HepG2 (cell line): ENCODE results near the gene NAALADL1. TPM values are rescaled to one million over a fixed set of nuclear protein-coding genes. Genes with fewer than 3 reads are reported as not detected.

ENCODE experiments used
- CENPT ChIP-seq: sonication (generic); formaldehyde crosslinking; IDR thresholded peaks from 2 replicates; pipeline ENCODE4 v1.8.0; 2022; ENCODE audit warnings: low read depth, mild to moderate bottlenecking, moderate library complexity, missing genetic modification reagents
- CHD4 ChIP-seq: fragments of 200-600 bp; sonication (generic); IDR thresholded peaks from 2 replicates; pipeline ENCODE4 v1.7.0; 2017; ENCODE audit warnings: mild to moderate bottlenecking, low read length, borderline replicate concordance
- HDAC2 ChIP-seq: sonication (generic); formaldehyde crosslinking; IDR thresholded peaks from 2 replicates; pipeline ENCODE4 v1.4.0; 2020; ENCODE audit warnings: missing genetic modification reagents
- NAIF1 ChIP-seq: sonication (generic); formaldehyde crosslinking; IDR thresholded peaks from 2 replicates; pipeline ENCODE4 v1.5.0; 2020; ENCODE audit warnings: mild to moderate bottlenecking, missing genetic modification reagents, borderline replicate concordance
- PHF5A ChIP-seq: IDR thresholded peaks from one replicate; pipeline ENCODE4 v1.6.1; 2018; ENCODE audit warnings: low read depth, missing genetic modification reagents; ENCODE audit not compliant: unreplicated experiment
- RORA ChIP-seq: sonication (generic); formaldehyde crosslinking; IDR thresholded peaks from 2 replicates; pipeline ENCODE4 v1.5.0; 2020; ENCODE audit warnings: mild to moderate bottlenecking, missing genetic modification reagents, moderate library complexity
- SALL2 ChIP-seq: sonication (generic); formaldehyde crosslinking; IDR thresholded peaks from 2 replicates; pipeline ENCODE4 v1.8.1; 2023; ENCODE audit warnings: mild to moderate bottlenecking, missing genetic modification reagents, inconsistent platforms
- TSC22D2 ChIP-seq: sonication (generic); formaldehyde crosslinking; IDR thresholded peaks from 2 replicates; pipeline ENCODE4 v1.5.1; 2020; ENCODE audit warnings: missing genetic modification reagents, mild to moderate bottlenecking, borderline replicate concordance
- ZNF768 ChIP-seq: sonication (generic); formaldehyde crosslinking; IDR thresholded peaks from 2 replicates; pipeline ENCODE4 v1.4.0; 2020; ENCODE audit warnings: missing genetic modification reagents
- polyA plus RNA-seq, 8 experiments: library from polyadenylated mRNA; depleted of rRNA in 3 of 8; stranded (reverse) in 7 of 8; unstranded in 1 of 8; fragments of >200 nt; fragmentation: Illumina TruSeq in 4 of 8; extraction: Trizol in 4 of 8; gene quantifications; 2 replicates each; pipeline versions ENCODE4 v1.2.1 to v1.2.3, GENCODE V29; 2011 to 2016; ENCODE audit warnings: low read depth in 4 of 8, missing spikeins in 1 of 8, mixed read lengths in 1 of 8; ENCODE audit not compliant: insufficient read depth in 1 of 8
- total RNA-seq, 5 experiments: library from RNA; depleted of rRNA; stranded (reverse); fragments of >200 nt; fragmentation: Illumina TruSeq; extraction: Trizol; gene quantifications; 2 replicates each; pipeline ENCODE4 v1.2.3, GENCODE V29; 2016; ENCODE audit warnings: low read depth in 1 of 5
- TF ChIP-seq, protein P1 (sequence below): sonication (generic); formaldehyde crosslinking; IDR thresholded peaks from 2 replicates; pipeline ENCODE4 v1.4.0; 2020; ENCODE audit warnings: missing genetic modification reagents
- TF ChIP-seq, protein P2 (sequence below): sonication (generic); formaldehyde crosslinking; IDR thresholded peaks from 2 replicates; pipeline ENCODE4 v1.4.0; 2020; ENCODE audit warnings: missing genetic modification reagents, low read depth, mild to moderate bottlenecking, borderline replicate concordance
- TF ChIP-seq, protein P3 (sequence below): sonication (generic); formaldehyde crosslinking; IDR thresholded peaks from 2 replicates; pipeline ENCODE4 v1.8.1; 2022; ENCODE audit warnings: low read depth, mild to moderate bottlenecking, missing genetic modification reagents
- TF ChIP-seq, protein P4 (sequence below): sonication (generic); formaldehyde crosslinking; IDR thresholded peaks from 2 replicates; pipeline ENCODE4 v1.4.0; 2020; ENCODE audit warnings: mild to moderate bottlenecking, low read depth, missing genetic modification reagents
- TF ChIP-seq, protein P5 (sequence below): sonication (generic); formaldehyde crosslinking; IDR thresholded peaks from 2 replicates; pipeline ENCODE4 v1.4.0; 2020; ENCODE audit warnings: missing genetic modification reagents

NAALADL1 gene
- total and polyA plus RNA-seq, 2 of the 13 experiments (the other 11 are each of a cell fraction or from before 2014, with no cell fraction given), result 9.3 to 33.9 TPM

DNA sequence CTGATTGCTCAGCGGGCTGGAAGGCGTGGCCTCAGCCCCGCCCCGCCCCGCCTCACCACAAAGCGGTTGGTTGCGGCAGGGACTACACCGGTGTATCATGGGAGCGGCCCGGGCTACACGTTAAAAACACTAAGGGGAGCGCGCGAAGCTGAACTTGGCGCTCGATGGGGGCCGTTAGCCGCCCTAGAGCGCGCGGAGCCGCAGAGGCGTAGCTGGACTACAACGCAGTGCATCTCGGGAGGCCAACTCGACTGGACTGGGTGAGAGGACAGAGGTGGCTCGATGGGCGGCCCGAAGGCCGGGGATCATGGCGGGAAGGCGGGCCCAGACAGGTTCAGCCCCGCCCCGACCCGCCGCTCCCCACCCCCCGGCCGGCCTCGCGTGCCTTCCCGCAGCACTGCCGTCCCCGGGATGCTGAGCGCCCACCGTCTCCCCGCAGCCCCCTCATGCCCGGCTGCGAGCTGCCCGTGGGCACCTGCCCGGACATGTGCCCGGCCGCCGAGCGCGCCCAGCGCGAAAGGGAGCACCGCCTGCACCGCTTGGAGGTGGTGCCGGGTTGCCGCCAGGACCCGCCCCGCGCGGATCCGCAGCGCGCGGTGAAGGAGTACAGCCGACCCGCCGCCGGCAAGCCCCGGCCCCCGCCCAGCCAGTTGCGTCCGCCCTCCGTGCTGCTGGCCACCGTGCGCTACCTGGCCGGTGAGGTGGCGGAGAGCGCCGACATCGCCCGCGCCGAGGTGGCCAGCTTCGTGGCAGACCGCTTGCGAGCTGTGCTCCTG, 17.3 kb downstream of the NAALADL1 start, which contains the start of gene SAC3D1 (continued):
- TF ChIP-seq, protein P1, sequence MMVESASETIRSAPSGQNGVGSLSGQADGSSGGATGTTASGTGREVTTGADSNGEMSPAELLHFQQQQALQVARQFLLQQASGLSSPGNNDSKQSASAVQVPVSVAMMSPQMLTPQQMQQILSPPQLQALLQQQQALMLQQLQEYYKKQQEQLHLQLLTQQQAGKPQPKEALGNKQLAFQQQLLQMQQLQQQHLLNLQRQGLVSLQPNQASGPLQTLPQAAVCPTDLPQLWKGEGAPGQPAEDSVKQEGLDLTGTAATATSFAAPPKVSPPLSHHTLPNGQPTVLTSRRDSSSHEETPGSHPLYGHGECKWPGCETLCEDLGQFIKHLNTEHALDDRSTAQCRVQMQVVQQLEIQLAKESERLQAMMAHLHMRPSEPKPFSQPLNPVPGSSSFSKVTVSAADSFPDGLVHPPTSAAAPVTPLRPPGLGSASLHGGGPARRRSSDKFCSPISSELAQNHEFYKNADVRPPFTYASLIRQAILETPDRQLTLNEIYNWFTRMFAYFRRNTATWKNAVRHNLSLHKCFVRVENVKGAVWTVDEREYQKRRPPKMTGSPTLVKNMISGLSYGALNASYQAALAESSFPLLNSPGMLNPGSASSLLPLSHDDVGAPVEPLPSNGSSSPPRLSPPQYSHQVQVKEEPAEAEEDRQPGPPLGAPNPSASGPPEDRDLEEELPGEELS, result peak; percentile 46
- TF ChIP-seq CHD4 (no peak), SALL2 (CRISPR knock-in tag) (no peak), NAIF1 (CRISPR knock-in tag) (no peak), RORA (CRISPR knock-in tag) (no peak), TSC22D2 (CRISPR knock-in tag) (no peak), HDAC2 (CRISPR knock-in tag) (peak; percentile 46; the same call in 1 of the 2 replicates), PHF5A (CRISPR knock-in tag) (peak; percentile 38), ZNF768 (CRISPR knock-in tag) (peak; percentile 68; the same call in 1 of the 2 replicates), CENPT (no peak)
- TF ChIP-seq, protein P2, sequence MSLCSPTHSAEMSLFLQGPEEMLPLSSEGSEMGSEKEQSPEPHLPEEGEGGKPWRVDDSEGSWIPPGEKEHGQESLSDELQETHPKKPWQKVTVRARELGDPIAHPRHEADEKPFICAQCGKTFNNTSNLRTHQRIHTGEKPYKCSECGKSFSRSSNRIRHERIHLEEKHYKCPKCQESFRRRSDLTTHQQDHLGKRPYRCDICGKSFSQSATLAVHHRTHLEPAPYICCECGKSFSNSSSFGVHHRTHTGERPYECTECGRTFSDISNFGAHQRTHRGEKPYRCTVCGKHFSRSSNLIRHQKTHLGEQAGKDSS, result no peak
- TF ChIP-seq, protein P3, sequence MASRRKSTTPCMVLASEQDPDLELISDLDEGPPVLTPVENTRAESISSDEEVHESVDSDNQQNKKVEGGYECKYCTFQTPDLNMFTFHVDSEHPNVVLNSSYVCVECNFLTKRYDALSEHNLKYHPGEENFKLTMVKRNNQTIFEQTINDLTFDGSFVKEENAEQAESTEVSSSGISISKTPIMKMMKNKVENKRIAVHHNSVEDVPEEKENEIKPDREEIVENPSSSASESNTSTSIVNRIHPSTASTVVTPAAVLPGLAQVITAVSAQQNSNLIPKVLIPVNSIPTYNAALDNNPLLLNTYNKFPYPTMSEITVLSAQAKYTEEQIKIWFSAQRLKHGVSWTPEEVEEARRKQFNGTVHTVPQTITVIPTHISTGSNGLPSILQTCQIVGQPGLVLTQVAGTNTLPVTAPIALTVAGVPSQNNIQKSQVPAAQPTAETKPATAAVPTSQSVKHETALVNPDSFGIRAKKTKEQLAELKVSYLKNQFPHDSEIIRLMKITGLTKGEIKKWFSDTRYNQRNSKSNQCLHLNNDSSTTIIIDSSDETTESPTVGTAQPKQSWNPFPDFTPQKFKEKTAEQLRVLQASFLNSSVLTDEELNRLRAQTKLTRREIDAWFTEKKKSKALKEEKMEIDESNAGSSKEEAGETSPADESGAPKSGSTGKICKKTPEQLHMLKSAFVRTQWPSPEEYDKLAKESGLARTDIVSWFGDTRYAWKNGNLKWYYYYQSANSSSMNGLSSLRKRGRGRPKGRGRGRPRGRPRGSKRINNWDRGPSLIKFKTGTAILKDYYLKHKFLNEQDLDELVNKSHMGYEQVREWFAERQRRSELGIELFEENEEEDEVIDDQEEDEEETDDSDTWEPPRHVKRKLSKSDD (CRISPR knock-in tag), result 0 out of 2 replicates have a peak, but pooled peaks have one; percentile 15
- TF ChIP-seq, protein P4, sequence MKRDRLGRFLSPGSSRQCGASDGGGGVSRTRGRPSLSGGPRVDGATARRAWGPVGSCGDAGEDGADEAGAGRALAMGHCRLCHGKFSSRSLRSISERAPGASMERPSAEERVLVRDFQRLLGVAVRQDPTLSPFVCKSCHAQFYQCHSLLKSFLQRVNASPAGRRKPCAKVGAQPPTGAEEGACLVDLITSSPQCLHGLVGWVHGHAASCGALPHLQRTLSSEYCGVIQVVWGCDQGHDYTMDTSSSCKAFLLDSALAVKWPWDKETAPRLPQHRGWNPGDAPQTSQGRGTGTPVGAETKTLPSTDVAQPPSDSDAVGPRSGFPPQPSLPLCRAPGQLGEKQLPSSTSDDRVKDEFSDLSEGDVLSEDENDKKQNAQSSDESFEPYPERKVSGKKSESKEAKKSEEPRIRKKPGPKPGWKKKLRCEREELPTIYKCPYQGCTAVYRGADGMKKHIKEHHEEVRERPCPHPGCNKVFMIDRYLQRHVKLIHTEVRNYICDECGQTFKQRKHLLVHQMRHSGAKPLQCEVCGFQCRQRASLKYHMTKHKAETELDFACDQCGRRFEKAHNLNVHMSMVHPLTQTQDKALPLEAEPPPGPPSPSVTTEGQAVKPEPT (CRISPR knock-in tag), result no peak; the same call in 1 of the 2 replicates
- TF ChIP-seq, protein P5, sequence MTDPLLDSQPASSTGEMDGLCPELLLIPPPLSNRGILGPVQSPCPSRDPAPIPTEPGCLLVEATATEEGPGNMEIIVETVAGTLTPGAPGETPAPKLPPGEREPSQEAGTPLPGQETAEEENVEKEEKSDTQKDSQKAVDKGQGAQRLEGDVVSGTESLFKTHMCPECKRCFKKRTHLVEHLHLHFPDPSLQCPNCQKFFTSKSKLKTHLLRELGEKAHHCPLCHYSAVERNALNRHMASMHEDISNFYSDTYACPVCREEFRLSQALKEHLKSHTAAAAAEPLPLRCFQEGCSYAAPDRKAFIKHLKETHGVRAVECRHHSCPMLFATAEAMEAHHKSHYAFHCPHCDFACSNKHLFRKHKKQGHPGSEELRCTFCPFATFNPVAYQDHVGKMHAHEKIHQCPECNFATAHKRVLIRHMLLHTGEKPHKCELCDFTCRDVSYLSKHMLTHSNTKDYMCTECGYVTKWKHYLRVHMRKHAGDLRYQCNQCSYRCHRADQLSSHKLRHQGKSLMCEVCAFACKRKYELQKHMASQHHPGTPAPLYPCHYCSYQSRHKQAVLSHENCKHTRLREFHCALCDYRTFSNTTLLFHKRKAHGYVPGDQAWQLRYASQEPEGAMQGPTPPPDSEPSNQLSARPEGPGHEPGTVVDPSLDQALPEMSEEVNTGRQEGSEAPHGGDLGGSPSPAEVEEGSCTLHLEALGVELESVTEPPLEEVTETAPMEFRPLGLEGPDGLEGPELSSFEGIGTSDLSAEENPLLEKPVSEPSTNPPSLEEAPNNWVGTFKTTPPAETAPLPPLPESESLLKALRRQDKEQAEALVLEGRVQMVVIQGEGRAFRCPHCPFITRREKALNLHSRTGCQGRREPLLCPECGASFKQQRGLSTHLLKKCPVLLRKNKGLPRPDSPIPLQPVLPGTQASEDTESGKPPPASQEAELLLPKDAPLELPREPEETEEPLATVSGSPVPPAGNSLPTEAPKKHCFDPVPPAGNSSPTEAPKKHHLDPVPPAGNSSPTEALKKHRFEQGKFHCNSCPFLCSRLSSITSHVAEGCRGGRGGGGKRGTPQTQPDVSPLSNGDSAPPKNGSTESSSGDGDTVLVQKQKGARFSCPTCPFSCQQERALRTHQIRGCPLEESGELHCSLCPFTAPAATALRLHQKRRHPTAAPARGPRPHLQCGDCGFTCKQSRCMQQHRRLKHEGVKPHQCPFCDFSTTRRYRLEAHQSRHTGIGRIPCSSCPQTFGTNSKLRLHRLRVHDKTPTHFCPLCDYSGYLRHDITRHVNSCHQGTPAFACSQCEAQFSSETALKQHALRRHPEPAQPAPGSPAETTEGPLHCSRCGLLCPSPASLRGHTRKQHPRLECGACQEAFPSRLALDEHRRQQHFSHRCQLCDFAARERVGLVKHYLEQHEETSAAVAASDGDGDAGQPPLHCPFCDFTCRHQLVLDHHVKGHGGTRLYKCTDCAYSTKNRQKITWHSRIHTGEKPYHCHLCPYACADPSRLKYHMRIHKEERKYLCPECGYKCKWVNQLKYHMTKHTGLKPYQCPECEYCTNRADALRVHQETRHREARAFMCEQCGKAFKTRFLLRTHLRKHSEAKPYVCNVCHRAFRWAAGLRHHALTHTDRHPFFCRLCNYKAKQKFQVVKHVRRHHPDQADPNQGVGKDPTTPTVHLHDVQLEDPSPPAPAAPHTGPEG (CRISPR knock-in tag), result no peak; the same call in 1 of the 2 replicates
